SK-N-SH (cell line): ENCODE measurements around the gene HEBP1. TPM values are rescaled to one million over a fixed set of nuclear protein-coding genes. Genes with fewer than 3 reads are reported as not detected.

Source experiments
- CTCF ChIA-PET: fragments of 300-600, 350-600 bp; formaldehyde crosslinking; extraction: SDS; loops from one replicate; lab custom pipeline; 2021; lab: Yijun Ruan, JAX
- POLR2A ChIA-PET: fragments of 350-600 bp; sonication (Branson Sonifier 250); formaldehyde crosslinking; extraction: SDS; loops from one replicate; lab custom pipeline; 2020; ENCODE audit warnings: antibody characterized with exemption, inconsistent platforms; lab: Yijun Ruan, JAX
- DNase-seq: peaks from one replicate; pipeline ENCODE4 v3.0.0; 2012
- H2AFZ ChIP-seq: fragments of 200-600 bp; sonication (generic); 2 replicates; pipeline ENCODE4 v1.8.1; 2016; ENCODE audit warnings: antibody characterized with exemption, mild to moderate bottlenecking, low read depth
- H3F3A ChIP-seq: fragments of 200-600 bp; sonication (generic); replicated peaks from 2 replicates; pipeline ENCODE3; 2016; ENCODE audit warnings: antibody characterized with exemption, mild to moderate bottlenecking; ENCODE audit not compliant: insufficient read depth
- H3K27ac ChIP-seq, 2 experiments: fragments of 200-500 bp in 1 of 2; fragments of 200-600 bp in 1 of 2; sonication (Bioruptor generic) in 1 of 2; sonication (generic), shearing (Covaris generic) in 1 of 2; 2 replicates each; pipeline versions ENCODE4 v1.5.1 to v1.6.1; 2014 to 2016; ENCODE audit warnings: low read depth in 2 of 2, inconsistent platforms in 1 of 2, low read length in 1 of 2, mild to moderate bottlenecking in 1 of 2, mixed read lengths in 1 of 2
- H3K27me3 ChIP-seq: fragments of 200-600 bp; sonication (generic), shearing (Covaris generic); 2 replicates; pipeline ENCODE4 v1.6.1; 2016; ENCODE audit warnings: mixed run types; ENCODE audit not compliant: insufficient read depth
- H3K36me3 ChIP-seq, 2 experiments: fragments of 200-500 bp in 1 of 2; fragments of 200-600 bp in 1 of 2; sonication (Bioruptor generic) in 1 of 2; sonication (generic) in 1 of 2; replicated peaks in 1 of 2; 2 replicates each; pipeline versions ENCODE3 to v1.5.1; 2014 to 2016; ENCODE audit warnings: low read length in 1 of 2, mild to moderate bottlenecking in 1 of 2; ENCODE audit not compliant: insufficient read depth in 2 of 2, control insufficient read depth in 1 of 2
- H3K4me1 ChIP-seq, 2 experiments: fragments of 200-500 bp in 1 of 2; fragments of 200-600 bp in 1 of 2; sonication (Bioruptor generic) in 1 of 2; sonication (generic), shearing (Covaris generic) in 1 of 2; 2 replicates each; pipeline versions ENCODE4 v1.5.1 to v1.6.1; 2014 to 2016; ENCODE audit warnings: low read depth in 1 of 2, low read length in 1 of 2, mixed run types in 1 of 2; ENCODE audit not compliant: insufficient read depth in 2 of 2, control insufficient read depth in 1 of 2
- H3K4me2 ChIP-seq: fragments of 200-600 bp; sonication (generic), shearing (Covaris generic); 2 replicates; pipeline ENCODE4 v1.6.1; 2017; ENCODE audit warnings: mixed run types
- H3K4me3 ChIP-seq, 2 experiments: fragments of 200-500 bp in 1 of 2; fragments of 200-600 bp in 1 of 2; sonication (Bioruptor generic) in 1 of 2; sonication (generic), shearing (Covaris generic) in 1 of 2; 2 replicates each; pipeline versions ENCODE4 v1.5.1 to v1.8.1; 2014 to 2016; ENCODE audit warnings: low read depth in 2 of 2, inconsistent platforms in 1 of 2, low read length in 1 of 2, mild to moderate bottlenecking in 1 of 2, mixed read lengths in 1 of 2, moderate library complexity in 1 of 2
- H3K79me2 ChIP-seq: fragments of 200-600 bp; sonication (generic); 2 replicates; pipeline ENCODE4 v1.8.1; 2017; ENCODE audit warnings: mild to moderate bottlenecking; ENCODE audit not compliant: insufficient read depth
- H3K9ac ChIP-seq: fragments of 200-600 bp; sonication (generic); 2 replicates; pipeline ENCODE4 v1.6.1; 2017; ENCODE audit warnings: mixed run types
- H3K9me2 ChIP-seq: fragments of 200-600 bp; sonication (generic); 2 replicates; pipeline ENCODE4 v1.6.1; 2017; ENCODE audit warnings: mixed run types
- H3K9me3 ChIP-seq: fragments of 200-600 bp; sonication (generic); 2 replicates; pipeline ENCODE4 v1.6.1; 2017; ENCODE audit warnings: mixed run types, mild to moderate bottlenecking, moderate library complexity
- H4K20me1 ChIP-seq: fragments of 200-600 bp; sonication (generic); 2 replicates; pipeline ENCODE4 v1.6.1; 2017; ENCODE audit warnings: mild to moderate bottlenecking, mixed run types; ENCODE audit not compliant: insufficient read depth
- GABPA ChIP-seq: IDR thresholded peaks from 2 replicates; pipeline ENCODE4 v1.4.0; 2012; ENCODE audit warnings: low read depth, mild to moderate bottlenecking
- IRF3 ChIP-seq: fragments of 150-350 bp; IDR thresholded peaks from 2 replicates; pipeline ENCODE4 v1.6.1; 2016; ENCODE audit warnings: mild to moderate bottlenecking, low read depth, low read length
- JUND ChIP-seq: IDR thresholded peaks from 2 replicates; pipeline ENCODE4 v1.4.0; 2012
- NFIC ChIP-seq: IDR thresholded peaks from 2 replicates; pipeline ENCODE4 v1.4.0; 2012; ENCODE audit warnings: borderline replicate concordance
- NRF1 ChIP-seq: IDR thresholded peaks from 2 replicates; pipeline ENCODE4 v1.6.1; 2012; ENCODE audit warnings: low read depth, mild to moderate bottlenecking, low read length
- POLR2AphosphoS5 ChIP-seq: IDR thresholded peaks from 2 replicates; pipeline ENCODE4 v1.6.1; 2012; ENCODE audit warnings: low read depth, low read length
- REST ChIP-seq: IDR thresholded peaks from 2 replicates; pipeline ENCODE4 v1.6.1; 2012; ENCODE audit warnings: mild to moderate bottlenecking, low read depth, low read length, moderate library complexity
- RFX5 ChIP-seq: IDR thresholded peaks from 2 replicates; pipeline ENCODE4 v1.6.1; 2012; ENCODE audit warnings: mild to moderate bottlenecking, improper control_type of control experiment, low read length
- RXRA ChIP-seq: IDR thresholded peaks from 2 replicates; pipeline ENCODE4 v1.4.0; 2012; ENCODE audit warnings: low read depth, mild to moderate bottlenecking, borderline replicate concordance
- TCF12 ChIP-seq: IDR thresholded peaks from 2 replicates; pipeline ENCODE4 v1.4.0; 2012
- USF2 ChIP-seq: fragments of 150-350 bp; IDR thresholded peaks from 2 replicates; pipeline ENCODE4 v1.6.1; 2017; ENCODE audit warnings: antibody characterized with exemption, low read length, low read depth, borderline replicate concordance
- WGBS: methylation state at CpG from one replicate; pipeline ENCODE4 v1.1.6; 2017; ENCODE audit warnings: low lambda C conversion rate; 5-methylcytosine and 5-hydroxymethylcytosine counted together
- polyA plus RNA-seq, 3 experiments: library from polyadenylated mRNA; depleted of rRNA; stranded (reverse); fragments of >200 nt; gene quantifications; 2 replicates each; pipeline ENCODE4 v1.2.3, GENCODE V29; 2012
- TF ChIP-seq, protein P1 (sequence below): IDR thresholded peaks from 2 replicates; pipeline ENCODE4; 2012
- TF ChIP-seq, protein P2 (sequence below): IDR thresholded peaks from 2 replicates; pipeline ENCODE4 v1.4.0; 2012; ENCODE audit warnings: low read depth

HEBP1 gene
- polyA plus RNA-seq, 1 of the 3 experiments (the other 2 are of a cell fraction): 17.9 TPM

DNA sequence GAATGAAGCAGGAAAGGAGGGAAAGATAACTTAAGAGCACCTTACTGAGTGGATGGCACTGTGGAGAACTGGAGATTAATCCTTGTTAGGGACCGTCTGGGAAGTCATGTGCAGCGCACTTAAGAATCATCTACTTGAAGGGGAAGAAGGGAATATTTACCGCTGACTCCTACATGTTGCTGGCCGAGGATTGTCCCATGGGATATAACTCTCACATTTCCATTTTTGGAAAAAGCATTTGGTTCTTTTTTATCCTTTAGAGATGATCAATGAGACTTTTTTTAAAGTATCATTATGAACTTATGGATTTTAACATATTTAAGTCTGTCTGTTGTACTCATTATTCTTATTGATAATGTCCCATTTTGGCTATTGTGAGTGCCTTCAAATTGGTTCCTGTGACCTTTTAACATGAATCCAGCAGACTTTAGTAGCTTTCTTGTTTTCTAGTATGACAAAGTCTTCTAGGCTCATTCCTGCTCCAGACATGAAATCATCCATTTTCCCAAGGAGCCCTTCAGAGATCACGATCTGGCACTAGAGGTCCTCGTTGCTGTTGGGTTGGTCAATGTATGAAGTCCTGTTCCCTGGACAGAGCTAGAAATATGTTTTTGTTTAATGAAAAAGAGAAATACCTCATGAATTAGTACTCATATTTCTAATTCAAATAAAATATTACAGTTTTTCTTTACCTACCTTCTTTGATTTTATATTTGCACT lies 23.9 kb upstream of the HEBP1 start:
- Histone ChIP-seq H3K4me3 (no peak overlapping the region; a peak in 1 of 4 replicates), H3K27me3 (no peaks in the 10 kb centered on the region), H3K4me2 (no peak overlapping the region), H3K4me1 (no peaks in the 10 kb centered on the region), H3K9ac (no peak overlapping the region), H2AFZ (no peak overlapping the region), H3F3A (no peaks in the 10 kb centered on the region), H4K20me1 (no peaks in the 10 kb centered on the region), H3K9me3 (no peaks in the 10 kb centered on the region), H3K79me2 (no peaks in the 10 kb centered on the region), H3K36me3 (no peaks in the 10 kb centered on the region), H3K9me2 (no peaks in the 10 kb centered on the region), H3K27ac (no peak overlapping the region)
- no peak for DNase-seq
- POLR2A ChIA-PET: no interaction called here
- CTCF ChIA-PET: interaction anchor here (1.0 to 1.2 kb wide), 2 partner anchors 33 to 78 kb away, joined by 3 to 4 read pairs; no protein-coding TSS in a partner anchor
- no peak for TF ChIP-seq POLR2AphosphoS5
- no peak for TF ChIP-seq JUND
- TF ChIP-seq NFIC: no peak
- TF ChIP-seq, protein P1, sequence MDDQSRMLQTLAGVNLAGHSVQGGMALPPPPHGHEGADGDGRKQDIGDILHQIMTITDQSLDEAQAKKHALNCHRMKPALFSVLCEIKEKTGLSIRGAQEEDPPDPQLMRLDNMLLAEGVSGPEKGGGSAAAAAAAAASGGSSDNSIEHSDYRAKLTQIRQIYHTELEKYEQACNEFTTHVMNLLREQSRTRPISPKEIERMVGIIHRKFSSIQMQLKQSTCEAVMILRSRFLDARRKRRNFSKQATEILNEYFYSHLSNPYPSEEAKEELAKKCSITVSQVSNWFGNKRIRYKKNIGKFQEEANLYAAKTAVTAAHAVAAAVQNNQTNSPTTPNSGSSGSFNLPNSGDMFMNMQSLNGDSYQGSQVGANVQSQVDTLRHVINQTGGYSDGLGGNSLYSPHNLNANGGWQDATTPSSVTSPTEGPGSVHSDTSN: no peak
- TF ChIP-seq, protein P2, sequence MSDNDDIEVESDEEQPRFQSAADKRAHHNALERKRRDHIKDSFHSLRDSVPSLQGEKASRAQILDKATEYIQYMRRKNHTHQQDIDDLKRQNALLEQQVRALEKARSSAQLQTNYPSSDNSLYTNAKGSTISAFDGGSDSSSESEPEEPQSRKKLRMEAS: no peak
- no peak for TF ChIP-seq TCF12
- TF ChIP-seq RXRA: no peak
- no peak for TF ChIP-seq RFX5
- TF ChIP-seq USF2: no peak
- no peak for TF ChIP-seq GABPA
- TF ChIP-seq NRF1: no peak
- no peak for TF ChIP-seq REST
- no peak for TF ChIP-seq IRF3
- WGBS: 73% methylated on average over 6 of the region's 6 CpGs
